GM19397 (cell line): ENCODE results near the gene PPM1L.

Source experiments
- ATAC-seq: cut with Tn5 transposase; IDR thresholded peaks from one replicate; pipeline ENCODE4 v1.9.1; 2021; ENCODE audit warnings: mild to moderate bottlenecking, moderate library complexity; ENCODE audit not compliant: unreplicated experiment

Gene PPM1L

GRCh38 chr3:160804762-160805161 is 48.7 kb downstream of the PPM1L start:
- ATAC-seq, result no peak

GRCh38 chr3:160806094-160806493 is 50.1 kb downstream of the PPM1L start:
- ATAC-seq, result no peak

- ATAC-seq, result no peak
Measured at GRCh38 chr3:160806686-160807085, 50.7 kb downstream of the PPM1L start.

- ATAC-seq, result no peak
Measured at GRCh38 chr3:160808838-160809237, 52.8 kb downstream of the PPM1L start.

- ATAC-seq, result no peak
Measured at GRCh38 chr3:160809453-160809852, 53.4 kb downstream of the PPM1L start.

- ATAC-seq, result no peak
Measured at GRCh38 chr3:160810362-160811236, 54.6 kb downstream of the PPM1L start.

GRCh38 chr3:160811237-160811548 is 55.2 kb downstream of the PPM1L start:
- ATAC-seq, result no peak

GRCh38 chr3:160812304-160812703 is 56.3 kb downstream of the PPM1L start:
- no peak for ATAC-seq

- ATAC-seq, result no peak
Measured at GRCh38 chr3:160815280-160815679, 59.2 kb downstream of the PPM1L start.

- no peak for ATAC-seq
Measured at GRCh38 chr3:160820022-160820421, 64.0 kb downstream of the PPM1L start.

- no peak for ATAC-seq
Measured at GRCh38 chr3:160820430-160820829, 64.4 kb downstream of the PPM1L start.

GRCh38 chr3:160822936-160823335 is 66.9 kb downstream of the PPM1L start:
- no peak for ATAC-seq

- ATAC-seq, result no peak
Measured at GRCh38 chr3:160825311-160825800, 69.3 kb downstream of the PPM1L start.

- no peak for ATAC-seq
Measured at GRCh38 chr3:160826408-160826807, 70.4 kb downstream of the PPM1L start.

GRCh38 chr3:160826991-160827390 is 71.0 kb downstream of the PPM1L start:
- no peak for ATAC-seq

- no peak for ATAC-seq
Measured at GRCh38 chr3:160827516-160827915, 71.5 kb downstream of the PPM1L start.

- no peak for ATAC-seq
Measured at GRCh38 chr3:160828880-160829279, 72.8 kb downstream of the PPM1L start.

GRCh38 chr3:160829486-160830009 is 73.5 kb downstream of the PPM1L start:
- no peak for ATAC-seq

- ATAC-seq, result no peak
Measured at GRCh38 chr3:160830796-160831195, 74.8 kb downstream of the PPM1L start.

- no peak for ATAC-seq
Measured at GRCh38 chr3:160831401-160831800, 75.4 kb downstream of the PPM1L start.

- ATAC-seq, result no peak
Measured at GRCh38 chr3:160837394-160837980, 81.5 kb downstream of the PPM1L start.

GRCh38 chr3:160840590-160840989 is 84.6 kb downstream of the PPM1L start:
- no peak for ATAC-seq
